KMS-11 (cell line): ENCODE measurements around the gene ZNF408.

Experiments
- H2AFZ ChIP-seq: fragments of 200-600 bp; sonication (generic); 2 replicates; pipeline ENCODE4 v1.6.1; 2016; ENCODE audit warnings: antibody characterized with exemption, mixed run types, low read depth
- H3K27ac ChIP-seq: fragments of 200-600 bp; sonication (generic); 2 replicates; pipeline ENCODE4 v1.6.1; 2016; ENCODE audit warnings: mild to moderate bottlenecking, mixed run types
- H3K27me3 ChIP-seq: fragments of 200-600 bp; sonication (generic); 2 replicates; pipeline ENCODE4 v1.6.1; 2017; ENCODE audit warnings: mild to moderate bottlenecking, low read depth, mixed run types, moderate library complexity; ENCODE audit not compliant: insufficient read depth
- H3K36me3 ChIP-seq: fragments of 200-600 bp; sonication (generic); 2 replicates; pipeline ENCODE4 v1.6.1; 2017; ENCODE audit warnings: mild to moderate bottlenecking, mixed run types; ENCODE audit not compliant: insufficient read depth
- H3K4me1 ChIP-seq: fragments of 200-600 bp; sonication (generic); 2 replicates; pipeline ENCODE4 v1.6.1; 2016; ENCODE audit warnings: mild to moderate bottlenecking, low read depth, mixed run types; ENCODE audit not compliant: poor library complexity, severe bottlenecking
- H3K4me2 ChIP-seq: fragments of 200-600 bp; sonication (generic); 2 replicates; pipeline ENCODE4 v1.7.0; 2016; ENCODE audit warnings: mild to moderate bottlenecking, mixed run types
- H3K4me3 ChIP-seq: fragments of 200-600 bp; sonication (generic); IDR thresholded peaks from 2 replicates; pipeline ENCODE4 v1.6.1; 2017; ENCODE audit warnings: low read depth, low read length, mixed read lengths; ENCODE audit not compliant: insufficient read depth
- H3K79me2 ChIP-seq: fragments of 200-600 bp; sonication (generic); 2 replicates; pipeline ENCODE4 v1.6.1; 2016; ENCODE audit warnings: low read depth, mixed run types; ENCODE audit not compliant: insufficient read depth
- H3K9ac ChIP-seq: fragments of 200-600 bp; sonication (generic); 2 replicates; pipeline ENCODE4 v1.6.1; 2016; ENCODE audit warnings: mild to moderate bottlenecking, mixed run types
- H4K20me1 ChIP-seq: fragments of 200-600 bp; sonication (generic); 2 replicates; pipeline ENCODE4 v1.6.1; 2016; ENCODE audit warnings: mild to moderate bottlenecking, mixed run types; ENCODE audit not compliant: insufficient read depth
- TF ChIP-seq, protein P1 (sequence below): fragments of 200-600 bp; sonication (generic); conservative IDR thresholded peaks from 2 replicates; pipeline ENCODE4 v1.6.1; 2017; ENCODE audit warnings: low read depth, mild to moderate bottlenecking, antibody characterized with exemption, low read length, moderate library complexity, mixed read lengths

The ZNF408 gene

DNA sequence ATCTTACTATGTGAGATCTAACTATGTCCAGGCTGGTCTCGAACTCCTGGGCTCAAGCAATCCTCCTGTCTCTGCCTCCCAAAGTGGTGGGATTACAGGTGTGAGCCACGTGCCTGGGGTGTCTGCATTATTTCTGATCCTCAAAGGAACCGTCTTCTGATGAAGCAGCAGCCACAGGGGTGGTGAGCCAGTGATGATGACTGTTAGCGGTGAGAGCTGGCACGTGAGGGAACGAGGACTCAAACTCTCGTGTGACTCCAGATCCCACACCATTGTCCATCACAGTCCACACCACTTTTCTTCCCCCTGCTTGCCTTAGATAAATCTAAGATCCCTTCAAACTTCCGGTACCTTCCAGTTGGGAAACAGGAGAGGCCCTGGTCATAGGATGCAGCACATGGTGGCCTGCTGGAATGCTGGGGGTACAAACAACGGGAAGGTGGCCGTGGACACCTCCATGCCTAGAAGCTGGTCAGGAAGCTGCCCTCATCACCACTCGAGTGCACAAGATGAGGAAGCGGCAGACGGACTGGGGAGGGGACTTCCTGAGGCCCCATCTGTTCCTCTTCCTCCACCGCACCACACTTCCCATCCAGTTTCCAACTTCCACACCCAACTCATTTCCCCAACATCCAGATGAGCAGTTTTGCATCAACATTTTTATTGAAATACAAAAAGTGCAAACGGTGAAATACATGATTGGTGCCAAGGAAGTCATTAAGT, 24.2 kb upstream of the ZNF408 start:
- no peak overlapping the region for H2AFZ ChIP-seq
- H3K4me2 ChIP-seq, result no peak overlapping the region
- TF ChIP-seq, protein P1, sequence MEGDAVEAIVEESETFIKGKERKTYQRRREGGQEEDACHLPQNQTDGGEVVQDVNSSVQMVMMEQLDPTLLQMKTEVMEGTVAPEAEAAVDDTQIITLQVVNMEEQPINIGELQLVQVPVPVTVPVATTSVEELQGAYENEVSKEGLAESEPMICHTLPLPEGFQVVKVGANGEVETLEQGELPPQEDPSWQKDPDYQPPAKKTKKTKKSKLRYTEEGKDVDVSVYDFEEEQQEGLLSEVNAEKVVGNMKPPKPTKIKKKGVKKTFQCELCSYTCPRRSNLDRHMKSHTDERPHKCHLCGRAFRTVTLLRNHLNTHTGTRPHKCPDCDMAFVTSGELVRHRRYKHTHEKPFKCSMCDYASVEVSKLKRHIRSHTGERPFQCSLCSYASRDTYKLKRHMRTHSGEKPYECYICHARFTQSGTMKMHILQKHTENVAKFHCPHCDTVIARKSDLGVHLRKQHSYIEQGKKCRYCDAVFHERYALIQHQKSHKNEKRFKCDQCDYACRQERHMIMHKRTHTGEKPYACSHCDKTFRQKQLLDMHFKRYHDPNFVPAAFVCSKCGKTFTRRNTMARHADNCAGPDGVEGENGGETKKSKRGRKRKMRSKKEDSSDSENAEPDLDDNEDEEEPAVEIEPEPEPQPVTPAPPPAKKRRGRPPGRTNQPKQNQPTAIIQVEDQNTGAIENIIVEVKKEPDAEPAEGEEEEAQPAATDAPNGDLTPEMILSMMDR, result no peak
- peaks cover 22% of the 10 kb centered on the region for H3K4me1 ChIP-seq
- no peak overlapping the region for H3K9ac ChIP-seq
- no peaks in the 10 kb centered on the region for H3K27me3 ChIP-seq
- no peaks in the 10 kb centered on the region for H4K20me1 ChIP-seq
- no peak overlapping the region for H3K4me3 ChIP-seq
- no peaks in the 10 kb centered on the region for H3K36me3 ChIP-seq
- H3K27ac ChIP-seq, result no peak overlapping the region
- H3K79me2 ChIP-seq, result no peaks in the 10 kb centered on the region

DNA sequence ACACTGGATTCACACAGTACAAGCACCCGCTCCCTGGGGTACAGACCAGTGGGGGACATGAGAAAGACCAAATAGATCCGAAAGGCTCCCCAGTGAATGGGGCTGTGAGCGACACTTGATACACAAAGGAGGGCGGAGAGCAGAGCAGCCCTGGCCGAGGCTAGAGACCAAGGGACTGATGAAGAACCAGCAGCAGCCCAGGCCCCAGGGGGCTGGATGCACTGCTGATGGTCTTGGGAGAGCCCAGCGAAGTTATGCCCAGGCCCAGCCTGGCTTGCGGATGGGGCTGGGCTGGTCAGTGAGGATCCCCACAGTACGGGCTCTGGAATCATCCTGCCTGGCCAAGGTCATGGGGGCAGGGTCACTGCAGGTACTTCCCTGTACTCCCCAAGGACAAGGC, 23.7 kb upstream of the ZNF408 start:
- no peak overlapping the region for H3K4me3 ChIP-seq
- no peaks in the 10 kb centered on the region for H4K20me1 ChIP-seq
- no peak overlapping the region for H2AFZ ChIP-seq
- H3K36me3 ChIP-seq, result no peaks in the 10 kb centered on the region
- H3K79me2 ChIP-seq, result no peaks in the 10 kb centered on the region
- H3K4me2 ChIP-seq, result no peak overlapping the region
- H3K27ac ChIP-seq, result no peak overlapping the region
- no peaks in the 10 kb centered on the region for H3K27me3 ChIP-seq
- no peak overlapping the region for H3K9ac ChIP-seq
- H3K4me1 ChIP-seq, result peaks cover 16% of the 10 kb centered on the region
- TF ChIP-seq, protein P1, result no peak

DNA sequence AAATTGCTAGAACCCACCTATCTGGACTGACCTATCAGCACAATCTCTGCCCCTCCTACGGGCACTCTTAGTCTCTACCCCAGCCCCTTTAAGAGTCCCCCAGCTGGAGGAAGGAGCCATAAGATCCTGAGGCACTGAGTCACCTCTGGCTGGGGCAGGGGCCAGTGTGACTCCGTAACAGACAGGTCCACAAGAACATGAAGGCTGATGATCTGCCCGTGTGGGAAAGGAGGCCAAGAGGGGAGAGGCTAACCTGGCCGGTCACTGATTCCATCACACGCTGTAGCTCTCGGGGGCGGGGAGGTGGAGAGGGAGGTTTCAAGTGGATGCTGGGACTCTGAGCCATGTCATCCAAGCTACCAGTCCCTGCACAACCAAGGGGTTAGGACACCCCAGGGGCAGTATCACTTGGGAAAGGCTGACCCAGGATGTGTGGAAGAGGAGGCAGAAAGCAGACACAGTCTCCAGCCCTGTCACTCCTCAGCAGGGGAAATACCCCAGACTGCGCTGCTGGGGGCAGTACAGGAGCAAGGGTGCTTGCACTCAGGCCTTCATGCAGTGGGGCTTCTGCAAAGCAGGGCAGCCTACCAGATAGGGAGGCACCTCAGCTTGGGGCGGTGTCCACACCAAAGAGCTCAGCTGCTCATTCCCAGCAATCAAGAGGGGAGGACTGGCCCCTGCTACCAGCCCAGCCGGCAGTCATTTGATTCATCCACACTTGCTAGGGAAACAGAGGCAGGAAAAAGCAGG, 22.7 kb upstream of the ZNF408 start:
- no peak overlapping the region for H3K4me3 ChIP-seq
- H3K4me1 ChIP-seq, result peaks cover 12% of the 10 kb centered on the region
- H3K9ac ChIP-seq, result no peak overlapping the region
- H4K20me1 ChIP-seq, result no peaks in the 10 kb centered on the region
- TF ChIP-seq, protein P1, result no peak
- H3K27ac ChIP-seq, result no peak overlapping the region
- H3K36me3 ChIP-seq, result no peaks in the 10 kb centered on the region
- H3K79me2 ChIP-seq, result no peaks in the 10 kb centered on the region
- no peak overlapping the region for H3K4me2 ChIP-seq
- H3K27me3 ChIP-seq, result no peaks in the 10 kb centered on the region
- H2AFZ ChIP-seq, result no peak overlapping the region

DNA sequence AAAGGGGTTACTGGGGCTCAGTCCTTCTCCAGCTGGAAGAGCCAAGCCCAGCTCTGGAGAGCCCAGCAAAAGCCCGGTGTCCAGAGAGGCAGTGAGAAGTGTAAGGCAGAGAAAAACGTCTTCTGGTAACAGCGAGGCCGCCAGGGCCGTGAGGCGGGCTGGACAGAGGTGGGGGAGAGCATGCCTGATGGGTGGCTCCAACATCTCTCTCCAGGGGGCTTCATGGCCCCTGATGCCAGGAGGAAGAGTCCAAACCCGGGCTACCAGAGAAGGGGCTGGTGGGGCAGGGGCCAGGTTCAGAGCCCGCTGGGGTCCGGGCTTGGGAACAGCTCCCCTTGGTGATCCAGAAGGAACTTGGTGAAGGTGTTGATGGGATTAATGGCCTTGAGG, 22.1 kb upstream of the ZNF408 start:
- Histone ChIP-seq H3K9ac (no peak overlapping the region), H4K20me1 (no peaks in the 10 kb centered on the region), H2AFZ (no peak overlapping the region), H3K36me3 (no peaks in the 10 kb centered on the region), H3K4me3 (no peak overlapping the region), H3K4me2 (no peak overlapping the region), H3K4me1 (peaks cover 12% of the 10 kb centered on the region), H3K27me3 (no peaks in the 10 kb centered on the region), H3K79me2 (no peaks in the 10 kb centered on the region), H3K27ac (no peak overlapping the region)
- TF ChIP-seq, protein P1, result no peak
